HepG2 (cell line): ENCODE results near the gene TMEM164. TPM values are rescaled to one million over a fixed set of nuclear protein-coding genes. Genes with fewer than 3 reads are reported as not detected.

Experiments used
- HDAC6 ChIP-seq: fragments of 200-600 bp; sonication (generic); IDR thresholded peaks from 2 replicates; pipeline ENCODE4 v1.7.0; 2017; ENCODE audit warnings: mild to moderate bottlenecking, antibody characterized with exemption, low read length, low read depth
- ISL2 ChIP-seq: sonication (generic); formaldehyde crosslinking; IDR thresholded peaks from 2 replicates; pipeline ENCODE4 v1.5.0; 2020; ENCODE audit warnings: missing genetic modification reagents
- MAFK ChIP-seq, 2 experiments: IDR thresholded peaks in 1 of 2; conservative IDR thresholded peaks in 1 of 2; 2 replicates each; pipeline ENCODE4 v1.6.1; 2011; ENCODE audit warnings: improper control_type of control experiment in 2 of 2, low read length in 2 of 2
- MED8 ChIP-seq: sonication (generic); formaldehyde crosslinking; IDR thresholded peaks from 2 replicates; pipeline ENCODE4 v1.8.1; 2023; ENCODE audit warnings: mild to moderate bottlenecking, missing genetic modification reagents; ENCODE audit not compliant: insufficient replicate concordance
- MYC ChIP-seq: sonication (generic); formaldehyde crosslinking; IDR thresholded peaks from 2 replicates; pipeline ENCODE4 v1.9.0; 2021; ENCODE audit warnings: missing genetic modification reagents, borderline replicate concordance
- RFX5 ChIP-seq: IDR thresholded peaks from 2 replicates; pipeline ENCODE4 v1.6.1; 2011; ENCODE audit warnings: low read depth, low read length, improper control_type of control experiment
- SSRP1 ChIP-seq: IDR thresholded peaks from 2 replicates; pipeline ENCODE4 v1.6.1; 2016; ENCODE audit warnings: control low read depth
- ZBTB20 ChIP-seq: sonication (generic); formaldehyde crosslinking; IDR thresholded peaks from 2 replicates; pipeline ENCODE4 v1.8.1; 2023; ENCODE audit warnings: missing genetic modification reagents, low read depth, mild to moderate bottlenecking, borderline replicate concordance
- ZFP36 ChIP-seq: fragments of 150-350 bp; IDR thresholded peaks from 2 replicates; pipeline ENCODE4 v1.6.1; 2018; ENCODE audit warnings: borderline replicate concordance, low read length, low read depth; ENCODE audit not compliant: partially characterized antibody
- ZNF782 ChIP-seq: sonication (generic); formaldehyde crosslinking; IDR thresholded peaks from 2 replicates; pipeline ENCODE4 v1.4.0; 2020; ENCODE audit warnings: missing genetic modification reagents, mild to moderate bottlenecking, borderline replicate concordance
- polyA plus RNA-seq, 8 experiments: library from polyadenylated mRNA; depleted of rRNA in 3 of 8; stranded (reverse) in 7 of 8; unstranded in 1 of 8; fragments of >200 nt; fragmentation: Illumina TruSeq in 4 of 8; extraction: Trizol in 4 of 8; gene quantifications; 2 replicates each; pipeline versions ENCODE4 v1.2.1 to v1.2.3, GENCODE V29; 2011 to 2016; ENCODE audit warnings: low read depth in 4 of 8, missing spikeins in 1 of 8, mixed read lengths in 1 of 8; ENCODE audit not compliant: insufficient read depth in 1 of 8
- total RNA-seq, 5 experiments: library from RNA; depleted of rRNA; stranded (reverse); fragments of >200 nt; fragmentation: Illumina TruSeq; extraction: Trizol; gene quantifications; 2 replicates each; pipeline ENCODE4 v1.2.3, GENCODE V29; 2016; ENCODE audit warnings: low read depth in 1 of 5
- TF ChIP-seq, protein P1 (sequence below): sonication (generic); formaldehyde crosslinking; IDR thresholded peaks from 2 replicates; pipeline ENCODE4 v1.4.0; 2020; ENCODE audit warnings: mild to moderate bottlenecking, low read depth, missing genetic modification reagents
- TF ChIP-seq, protein P2 (sequence below): sonication (generic); formaldehyde crosslinking; IDR thresholded peaks from one replicate; pipeline ENCODE4 v1.5.1; 2020; ENCODE audit warnings: mild to moderate bottlenecking, missing genetic modification reagents; ENCODE audit errors: not compliant biosample characterization
- TF ChIP-seq, protein P3 (sequence below): sonication (generic); formaldehyde crosslinking; IDR thresholded peaks from 2 replicates; pipeline ENCODE4 v1.4.0; 2020; ENCODE audit warnings: missing genetic modification reagents, borderline replicate concordance

TMEM164 gene
- total and polyA plus RNA-seq, 2 of the 13 experiments (the other 11 are each of a cell fraction or from before 2014, with no cell fraction given), result 5.8 to 13.2 TPM

DNA sequence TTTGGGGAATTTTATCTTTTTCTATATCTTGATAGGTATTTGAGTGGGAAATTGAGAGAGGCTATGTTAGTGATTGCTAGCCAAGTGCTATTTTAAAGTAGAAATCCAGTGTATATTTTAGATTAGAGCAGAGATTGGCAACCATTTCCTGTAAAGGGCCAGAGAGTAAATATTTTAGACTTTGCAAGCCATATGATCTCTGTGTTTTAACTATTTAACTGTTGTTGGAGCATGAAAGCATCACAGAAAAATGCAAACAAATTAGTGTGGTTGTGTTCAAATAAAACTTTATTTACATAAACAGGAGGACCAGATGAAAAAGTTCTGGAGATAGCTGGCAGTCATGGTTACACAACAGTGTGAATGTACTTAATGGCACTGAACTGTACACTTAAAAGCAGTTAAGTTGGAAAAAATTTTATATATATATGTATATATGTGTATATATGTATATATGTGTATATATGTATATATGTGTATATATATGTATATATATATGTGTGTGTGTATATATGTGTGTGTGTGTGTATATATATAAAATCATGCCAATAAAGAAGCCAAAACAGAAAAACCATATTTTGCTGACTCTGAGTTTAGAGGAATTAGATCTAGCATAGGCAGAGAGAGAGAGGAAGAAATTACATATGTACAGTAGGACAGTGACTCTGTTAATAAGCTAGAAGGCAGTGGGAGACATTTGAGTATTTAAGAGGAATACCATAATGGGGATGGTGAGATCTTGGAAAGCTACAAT lies 83.4 kb downstream of the TMEM164 start (continued):
- TF ChIP-seq, protein P1, sequence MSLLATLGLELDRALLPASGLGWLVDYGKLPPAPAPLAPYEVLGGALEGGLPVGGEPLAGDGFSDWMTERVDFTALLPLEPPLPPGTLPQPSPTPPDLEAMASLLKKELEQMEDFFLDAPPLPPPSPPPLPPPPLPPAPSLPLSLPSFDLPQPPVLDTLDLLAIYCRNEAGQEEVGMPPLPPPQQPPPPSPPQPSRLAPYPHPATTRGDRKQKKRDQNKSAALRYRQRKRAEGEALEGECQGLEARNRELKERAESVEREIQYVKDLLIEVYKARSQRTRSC, result no peak
- TF ChIP-seq HDAC6 (no peak), MAFK (conservative IDR thresholded peaks at IDR 0.05 in 1 of 2, IDR thresholded peaks at IDR 0.05 in 1 of 2; ENCODE audit: low read length in 2 of 2) (peak; percentile 38 to 64), ZBTB20 (CRISPR knock-in tag) (no peak), RFX5 (no peak), ZFP36 (no peak), MED8 (CRISPR knock-in tag) (no peak), SSRP1 (CRISPR knock-in tag) (no peak), ISL2 (peak; percentile 95), MYC (CRISPR knock-in tag) (no peak), ZNF782 (CRISPR knock-in tag) (no peak)
- TF ChIP-seq, protein P2, sequence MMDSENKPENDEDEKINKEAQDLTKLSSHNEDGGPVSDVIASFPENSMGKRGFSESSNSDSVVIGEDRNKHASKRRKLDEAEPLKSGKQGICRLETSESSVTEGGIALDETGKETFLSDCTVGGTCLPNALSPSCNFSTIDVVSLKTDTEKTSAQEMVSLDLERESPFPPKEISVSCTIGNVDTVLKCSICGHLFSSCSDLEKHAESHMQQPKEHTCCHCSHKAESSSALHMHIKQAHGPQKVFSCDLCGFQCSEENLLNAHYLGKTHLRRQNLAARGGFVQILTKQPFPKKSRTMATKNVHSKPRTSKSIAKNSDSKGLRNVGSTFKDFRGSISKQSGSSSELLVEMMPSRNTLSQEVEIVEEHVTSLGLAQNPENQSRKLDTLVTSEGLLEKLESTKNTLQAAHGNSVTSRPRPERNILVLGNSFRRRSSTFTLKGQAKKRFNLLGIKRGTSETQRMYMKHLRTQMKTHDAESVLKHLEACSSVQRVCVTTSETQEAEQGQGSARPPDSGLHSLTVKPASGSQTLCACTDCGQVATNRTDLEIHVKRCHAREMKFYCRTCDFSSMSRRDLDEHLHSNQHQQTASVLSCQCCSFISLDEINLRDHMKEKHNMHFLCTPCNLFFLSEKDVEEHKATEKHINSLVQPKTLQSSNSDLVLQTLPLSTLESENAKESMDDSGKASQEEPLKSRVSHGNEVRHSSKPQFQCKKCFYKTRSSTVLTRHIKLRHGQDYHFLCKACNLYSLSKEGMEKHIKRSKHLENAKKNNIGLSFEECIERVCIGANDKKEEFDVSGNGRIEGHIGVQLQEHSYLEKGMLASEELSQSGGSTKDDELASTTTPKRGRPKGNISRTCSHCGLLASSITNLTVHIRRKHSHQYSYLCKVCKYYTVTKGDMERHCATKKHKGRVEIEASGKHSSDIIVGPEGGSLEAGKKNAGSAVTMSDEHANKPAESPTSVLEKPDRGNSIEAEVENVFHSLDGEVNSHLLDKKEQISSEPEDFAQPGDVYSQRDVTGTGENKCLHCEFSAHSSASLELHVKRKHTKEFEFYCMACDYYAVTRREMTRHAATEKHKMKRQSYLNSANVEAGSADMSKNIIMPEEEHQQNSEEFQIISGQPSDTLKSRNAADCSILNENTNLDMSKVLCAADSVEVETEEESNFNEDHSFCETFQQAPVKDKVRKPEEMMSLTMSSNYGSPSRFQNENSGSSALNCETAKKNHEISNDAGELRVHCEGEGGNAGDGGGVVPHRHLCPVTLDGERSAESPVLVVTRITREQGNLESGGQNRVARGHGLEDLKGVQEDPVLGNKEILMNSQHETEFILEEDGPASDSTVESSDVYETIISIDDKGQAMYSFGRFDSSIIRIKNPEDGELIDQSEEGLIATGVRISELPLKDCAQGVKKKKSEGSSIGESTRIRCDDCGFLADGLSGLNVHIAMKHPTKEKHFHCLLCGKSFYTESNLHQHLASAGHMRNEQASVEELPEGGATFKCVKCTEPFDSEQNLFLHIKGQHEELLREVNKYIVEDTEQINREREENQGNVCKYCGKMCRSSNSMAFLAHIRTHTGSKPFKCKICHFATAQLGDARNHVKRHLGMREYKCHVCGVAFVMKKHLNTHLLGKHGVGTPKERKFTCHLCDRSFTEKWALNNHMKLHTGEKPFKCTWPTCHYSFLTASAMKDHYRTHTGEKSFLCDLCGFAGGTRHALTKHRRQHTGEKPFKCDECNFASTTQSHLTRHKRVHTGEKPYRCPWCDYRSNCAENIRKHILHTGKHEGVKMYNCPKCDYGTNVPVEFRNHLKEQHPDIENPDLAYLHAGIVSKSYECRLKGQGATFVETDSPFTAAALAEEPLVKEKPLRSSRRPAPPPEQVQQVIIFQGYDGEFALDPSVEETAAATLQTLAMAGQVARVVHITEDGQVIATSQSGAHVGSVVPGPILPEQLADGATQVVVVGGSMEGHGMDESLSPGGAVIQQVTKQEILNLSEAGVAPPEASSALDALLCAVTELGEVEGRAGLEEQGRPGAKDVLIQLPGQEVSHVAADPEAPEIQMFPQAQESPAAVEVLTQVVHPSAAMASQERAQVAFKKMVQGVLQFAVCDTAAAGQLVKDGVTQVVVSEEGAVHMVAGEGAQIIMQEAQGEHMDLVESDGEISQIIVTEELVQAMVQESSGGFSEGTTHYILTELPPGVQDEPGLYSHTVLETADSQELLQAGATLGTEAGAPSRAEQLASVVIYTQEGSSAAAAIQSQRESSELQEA (CRISPR knock-in tag), result no peak
- TF ChIP-seq, protein P3, sequence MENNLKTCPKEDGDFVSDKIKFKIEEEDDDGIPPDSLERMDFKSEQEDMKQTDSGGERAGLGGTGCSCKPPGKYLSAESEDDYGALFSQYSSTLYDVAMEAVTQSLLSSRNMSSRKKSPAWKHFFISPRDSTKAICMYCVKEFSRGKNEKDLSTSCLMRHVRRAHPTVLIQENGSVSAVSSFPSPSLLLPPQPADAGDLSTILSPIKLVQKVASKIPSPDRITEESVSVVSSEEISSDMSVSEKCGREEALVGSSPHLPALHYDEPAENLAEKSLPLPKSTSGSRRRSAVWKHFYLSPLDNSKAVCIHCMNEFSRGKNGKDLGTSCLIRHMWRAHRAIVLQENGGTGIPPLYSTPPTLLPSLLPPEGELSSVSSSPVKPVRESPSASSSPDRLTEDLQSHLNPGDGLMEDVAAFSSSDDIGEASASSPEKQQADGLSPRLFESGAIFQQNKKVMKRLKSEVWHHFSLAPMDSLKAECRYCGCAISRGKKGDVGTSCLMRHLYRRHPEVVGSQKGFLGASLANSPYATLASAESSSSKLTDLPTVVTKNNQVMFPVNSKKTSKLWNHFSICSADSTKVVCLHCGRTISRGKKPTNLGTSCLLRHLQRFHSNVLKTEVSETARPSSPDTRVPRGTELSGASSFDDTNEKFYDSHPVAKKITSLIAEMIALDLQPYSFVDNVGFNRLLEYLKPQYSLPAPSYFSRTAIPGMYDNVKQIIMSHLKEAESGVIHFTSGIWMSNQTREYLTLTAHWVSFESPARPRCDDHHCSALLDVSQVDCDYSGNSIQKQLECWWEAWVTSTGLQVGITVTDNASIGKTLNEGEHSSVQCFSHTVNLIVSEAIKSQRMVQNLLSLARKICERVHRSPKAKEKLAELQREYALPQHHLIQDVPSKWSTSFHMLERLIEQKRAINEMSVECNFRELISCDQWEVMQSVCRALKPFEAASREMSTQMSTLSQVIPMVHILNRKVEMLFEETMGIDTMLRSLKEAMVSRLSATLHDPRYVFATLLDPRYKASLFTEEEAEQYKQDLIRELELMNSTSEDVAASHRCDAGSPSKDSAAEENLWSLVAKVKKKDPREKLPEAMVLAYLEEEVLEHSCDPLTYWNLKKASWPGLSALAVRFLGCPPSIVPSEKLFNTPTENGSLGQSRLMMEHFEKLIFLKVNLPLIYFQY, result no peak
